ENCODE measurements around the gene CLCN6. TPM values are rescaled to one million over a fixed set of nuclear protein-coding genes. Genes with fewer than 3 reads are reported as not detected.

Gene CLCN6
- total RNA-seq, 5 donors from 2014 or later (not counting 1 experiment from before 2014, with no cell fraction given) = 17.3 to 23.0 (median 21.3) TPM

DNA sequence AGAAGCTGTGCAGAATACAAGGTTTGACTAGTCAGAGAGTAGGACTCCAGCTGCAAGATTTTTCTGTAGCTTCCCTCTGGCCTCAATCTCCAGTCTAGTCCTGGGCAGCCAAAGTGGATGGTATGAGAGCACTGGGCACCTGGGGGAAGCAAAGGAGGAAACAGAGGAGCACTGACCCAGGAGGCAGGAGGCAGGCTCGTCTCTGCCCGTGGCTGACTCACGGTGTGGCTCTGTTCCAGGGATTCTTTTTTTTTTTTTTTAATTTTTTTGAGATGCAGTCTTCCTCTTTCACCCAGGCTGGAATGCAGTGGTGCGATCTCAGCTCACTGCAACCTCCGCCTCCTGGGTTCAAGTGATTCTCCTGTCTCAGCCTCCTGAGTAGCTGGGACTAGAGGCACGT lies 56.9 kb downstream of the CLCN6 start:
- peaks cover 0 to 6% of the 10 kb centered on the region in 2 experiments for H3K4me1 ChIP-seq (ENCODE audit: control insufficient read depth in 1 of 2, extremely low read depth in 1 of 2, insufficient read depth in 2 of 2, low read length in 2 of 2)
- no peak overlapping the region for H3K4me3 Mint-ChIP-seq
- H3K4me1 Mint-ChIP-seq = no peaks in the 10 kb centered on the region
- CTCF ChIA-PET = no interaction called here
- no peak overlapping the region for H3K27ac Mint-ChIP-seq
- H3K27me3 Mint-ChIP-seq = peaks cover 33 to 59% of the 10 kb centered on the region in 2 donors
- DNase-seq (no peak), ATAC-seq (replicated peaks in 1 of 4) (no peak)
- no CpG with 5 or more reads among the region's 6 CpGs for WGBS (ENCODE audit: insufficient coverage)
- H3K9me3 Mint-ChIP-seq = peaks cover 0 to 4% (median 0%) of the 10 kb centered on the region in 3 donors
- H3K27me3 ChIP-seq (replicated peaks in 1 of 2; ENCODE audit: control insufficient read depth in 2 of 2, extremely low read depth in 1 of 2, insufficient read depth in 2 of 2, low read length in 1 of 2) = peaks cover 0 to 45% of the 10 kb centered on the region in 2 experiments
- H3K27ac ChIP-seq (ENCODE audit: low read length) = no peak overlapping the region
- H3K9me3 ChIP-seq = no peaks in the 10 kb centered on the region
- no peak overlapping the region for H3K4me3 ChIP-seq (ENCODE audit: control insufficient read depth in 1 of 2, extremely low read depth in 1 of 2, low read length in 1 of 2)
- H3K36me3 ChIP-seq (ENCODE audit: control insufficient read depth in 2 of 2, extremely low read depth in 1 of 2, insufficient read depth in 1 of 2, low read length in 1 of 2) = no peaks in the 10 kb centered on the region
- no peaks in the 10 kb centered on the region for H3K36me3 Mint-ChIP-seq
- POLR2A ChIA-PET = no interaction called here

DNA sequence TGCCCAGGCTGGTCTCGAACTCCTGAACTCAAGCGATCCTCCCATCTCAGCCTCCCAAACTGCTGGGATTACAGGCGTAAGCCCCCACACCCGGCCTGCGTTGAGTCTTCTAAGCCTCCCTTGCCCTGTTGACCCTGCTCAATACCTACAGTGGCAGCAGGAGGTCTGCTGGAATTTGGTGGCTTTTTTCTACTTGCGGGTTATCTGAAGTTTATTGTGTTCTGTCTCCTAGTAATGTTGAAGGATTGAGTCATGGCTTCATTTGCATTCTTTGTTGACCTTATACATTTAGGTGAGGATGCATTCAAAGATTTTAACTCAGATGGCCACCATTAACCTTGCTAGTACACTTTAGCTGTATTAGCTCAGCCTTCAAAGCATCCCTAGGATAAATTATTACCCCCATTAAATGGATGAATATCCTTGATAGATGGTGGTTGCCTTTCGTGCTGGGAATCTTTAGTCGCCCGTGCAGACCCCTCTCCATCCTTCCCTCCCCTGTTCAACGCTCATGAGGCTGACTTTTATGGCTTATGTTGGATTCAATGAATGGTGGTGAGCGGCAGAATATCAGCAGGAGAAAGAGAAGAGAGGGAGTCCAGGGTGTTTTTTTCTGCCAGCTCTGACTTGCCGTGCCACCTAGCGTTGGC lies 62.5 kb downstream of the CLCN6 start:
- DNase-seq (no peak), ATAC-seq (replicated peaks in 1 of 4) (no peak)
- no peaks in the 10 kb centered on the region for H3K4me1 Mint-ChIP-seq
- Histone ChIP-seq H3K4me3 (ENCODE audit: control insufficient read depth in 1 of 2, extremely low read depth in 1 of 2, low read length in 1 of 2) (no peak overlapping the region), H3K27ac (ENCODE audit: low read length) (no peak overlapping the region), H3K36me3 (ENCODE audit: control insufficient read depth in 2 of 2, extremely low read depth in 1 of 2, insufficient read depth in 1 of 2, low read length in 1 of 2) (no peaks in the 10 kb centered on the region), H3K9me3 (no peaks in the 10 kb centered on the region), H3K4me1 (ENCODE audit: control insufficient read depth in 1 of 2, extremely low read depth in 1 of 2, insufficient read depth in 2 of 2, low read length in 2 of 2) (no peaks in the 10 kb centered on the region), H3K27me3 (replicated peaks in 1 of 2; ENCODE audit: control insufficient read depth in 2 of 2, extremely low read depth in 1 of 2, insufficient read depth in 2 of 2, low read length in 1 of 2) (peaks cover 0 to 25% of the 10 kb centered on the region in 2 experiments)
- no peaks in the 10 kb centered on the region for H3K9me3 Mint-ChIP-seq
- ChIA-PET POLR2A (no interaction called here), CTCF (no interaction called here)
- H3K27me3 Mint-ChIP-seq = peaks cover 7 to 34% of the 10 kb centered on the region in 2 donors
- no peaks in the 10 kb centered on the region for H3K36me3 Mint-ChIP-seq
- WGBS (ENCODE audit: insufficient coverage) = 87% methylated on average over 3 of the region's 13 CpGs
- no peak overlapping the region for H3K4me3 Mint-ChIP-seq
- H3K27ac Mint-ChIP-seq = no peak overlapping the region

DNA sequence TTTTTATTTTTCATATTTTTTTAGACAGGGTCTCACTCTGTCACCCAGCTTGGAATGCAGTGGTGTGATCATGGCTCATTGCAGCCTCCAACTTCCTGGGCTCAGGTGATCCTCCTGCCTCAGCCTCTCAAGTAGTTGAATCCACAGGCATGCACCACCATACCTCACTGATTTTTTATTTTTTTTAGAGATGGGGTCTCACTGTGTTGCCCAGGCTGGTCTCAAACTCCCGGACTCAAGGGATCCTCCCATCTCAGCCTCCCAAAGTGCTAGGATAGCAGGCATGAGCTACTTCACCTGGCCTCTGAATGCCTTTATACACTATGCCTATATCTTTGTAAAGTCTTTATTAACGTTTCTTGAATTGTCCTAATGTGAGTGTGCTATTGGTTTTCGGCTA lies 63.1 kb downstream of the CLCN6 start:
- POLR2A ChIA-PET = interaction anchor here in 1 of 2 donors (0.5 kb wide), 1 partner anchor 39 kb away, joined by 5 read pairs; no protein-coding TSS in a partner anchor
- Mint-ChIP-seq H3K4me3 (no peak overlapping the region), H3K9me3 (no peaks in the 10 kb centered on the region), H3K27ac (no peak overlapping the region), H3K4me1 (no peaks in the 10 kb centered on the region), H3K27me3 (peaks cover 10 to 40% of the 10 kb centered on the region in 2 donors), H3K36me3 (no peaks in the 10 kb centered on the region)
- no peak for ATAC-seq (replicated peaks in 1 of 4)
- no peak overlapping the region for H3K27ac ChIP-seq (ENCODE audit: low read length)
- WGBS (ENCODE audit: insufficient coverage) = no CpG with 5 or more reads among the region's 3 CpGs
- no peak overlapping the region for H3K4me3 ChIP-seq (ENCODE audit: control insufficient read depth in 1 of 2, extremely low read depth in 1 of 2, low read length in 1 of 2)
- CTCF ChIA-PET = no interaction called here
- no peaks in the 10 kb centered on the region for H3K36me3 ChIP-seq (ENCODE audit: control insufficient read depth in 2 of 2, extremely low read depth in 1 of 2, insufficient read depth in 1 of 2, low read length in 1 of 2)
- H3K4me1 ChIP-seq (ENCODE audit: control insufficient read depth in 1 of 2, extremely low read depth in 1 of 2, insufficient read depth in 2 of 2, low read length in 2 of 2) = no peaks in the 10 kb centered on the region
- no peak for DNase-seq
- peaks cover 0 to 20% of the 10 kb centered on the region in 2 experiments for H3K27me3 ChIP-seq (replicated peaks in 1 of 2; ENCODE audit: control insufficient read depth in 2 of 2, extremely low read depth in 1 of 2, insufficient read depth in 2 of 2, low read length in 1 of 2)
- no peaks in the 10 kb centered on the region for H3K9me3 ChIP-seq

DNA sequence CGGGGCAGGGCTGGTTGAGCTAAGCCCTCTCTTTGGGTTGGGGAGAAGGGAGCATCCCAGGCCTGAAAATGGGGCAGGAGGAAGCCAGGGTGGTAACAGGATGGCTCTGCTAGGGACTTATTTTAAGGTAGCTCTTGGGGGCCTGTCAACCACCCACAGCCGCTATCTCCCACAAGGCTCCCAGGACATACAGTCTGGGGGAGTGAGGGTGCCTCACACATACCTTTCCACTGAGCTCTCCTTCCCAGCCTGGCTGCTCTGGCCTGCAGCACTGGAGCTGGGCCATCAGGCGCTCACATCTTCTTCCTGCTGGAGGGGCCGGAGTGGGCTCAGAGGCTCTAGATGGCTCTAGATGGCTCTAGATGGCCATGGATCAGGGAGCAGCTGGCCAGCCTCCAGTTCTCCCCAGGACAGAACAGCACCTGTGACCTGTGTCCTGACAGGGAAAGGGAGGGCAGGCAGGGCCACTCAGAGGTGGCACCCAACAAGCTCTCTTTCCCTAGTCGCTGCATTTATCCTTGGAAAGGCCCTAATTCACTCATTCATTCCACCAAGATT lies 63.7 kb downstream of the CLCN6 start:
- no peaks in the 10 kb centered on the region for H3K4me1 Mint-ChIP-seq
- 82% methylated on average over 4 of the region's 5 CpGs for WGBS (ENCODE audit: insufficient coverage)
- H3K27me3 Mint-ChIP-seq = peaks cover 10 to 38% of the 10 kb centered on the region in 2 donors
- H3K27ac ChIP-seq (ENCODE audit: low read length) = no peak overlapping the region
- no peaks in the 10 kb centered on the region for H3K9me3 ChIP-seq
- H3K36me3 ChIP-seq (ENCODE audit: control insufficient read depth in 2 of 2, extremely low read depth in 1 of 2, insufficient read depth in 1 of 2, low read length in 1 of 2) = no peaks in the 10 kb centered on the region
- no peak overlapping the region for H3K27ac Mint-ChIP-seq
- POLR2A ChIA-PET = interaction anchor here in 1 of 2 donors (0.5 kb wide), 1 partner anchor 38 kb away, joined by 5 read pairs; no protein-coding TSS in a partner anchor
- peaks cover 0 to 27% of the 10 kb centered on the region in 2 experiments for H3K27me3 ChIP-seq (replicated peaks in 1 of 2; ENCODE audit: control insufficient read depth in 2 of 2, extremely low read depth in 1 of 2, insufficient read depth in 2 of 2, low read length in 1 of 2)
- H3K4me3 ChIP-seq (ENCODE audit: control insufficient read depth in 1 of 2, extremely low read depth in 1 of 2, low read length in 1 of 2) = no peak overlapping the region
- CTCF ChIA-PET = interaction anchor here in 1 of 2 donors (0.6 kb wide), 1 partner anchor 9 kb away, joined by 4 read pairs; no protein-coding TSS in a partner anchor
- ATAC-seq (replicated peaks in 1 of 4) (no peak), DNase-seq (no peak)
- no peak overlapping the region for H3K4me3 Mint-ChIP-seq
- H3K4me1 ChIP-seq (ENCODE audit: control insufficient read depth in 1 of 2, extremely low read depth in 1 of 2, insufficient read depth in 2 of 2, low read length in 2 of 2) = no peaks in the 10 kb centered on the region
- H3K9me3 Mint-ChIP-seq = no peaks in the 10 kb centered on the region
- H3K36me3 Mint-ChIP-seq = no peaks in the 10 kb centered on the region

DNA sequence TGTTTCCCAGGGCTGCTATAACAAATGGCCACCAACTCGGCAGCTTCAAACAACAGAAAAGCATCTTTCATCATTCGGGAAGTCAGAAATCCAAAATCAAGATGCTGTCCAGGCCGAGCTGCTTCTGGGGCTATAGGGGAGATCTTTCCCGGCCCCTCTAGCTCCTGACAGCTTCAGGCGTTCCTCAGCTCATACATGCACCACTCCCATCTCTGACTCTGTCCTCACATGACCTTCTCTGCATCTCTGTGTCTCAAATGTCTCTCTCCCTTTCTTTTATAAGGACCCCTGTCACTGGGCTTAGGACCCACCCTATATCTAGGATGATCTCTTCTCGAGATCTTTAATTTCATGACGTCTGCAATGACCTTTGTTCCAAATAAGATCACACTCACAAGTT lies 66.6 kb downstream of the CLCN6 start:
- Histone ChIP-seq H3K4me3 (ENCODE audit: control insufficient read depth in 1 of 2, extremely low read depth in 1 of 2, low read length in 1 of 2) (no peak overlapping the region), H3K27me3 (replicated peaks in 1 of 2; ENCODE audit: control insufficient read depth in 2 of 2, extremely low read depth in 1 of 2, insufficient read depth in 2 of 2, low read length in 1 of 2) (peaks cover 0 to 40% of the 10 kb centered on the region in 2 experiments), H3K9me3 (no peaks in the 10 kb centered on the region), H3K36me3 (ENCODE audit: control insufficient read depth in 2 of 2, extremely low read depth in 1 of 2, insufficient read depth in 1 of 2, low read length in 1 of 2) (no peaks in the 10 kb centered on the region), H3K4me1 (ENCODE audit: control insufficient read depth in 1 of 2, extremely low read depth in 1 of 2, insufficient read depth in 2 of 2, low read length in 2 of 2) (no peaks in the 10 kb centered on the region), H3K27ac (ENCODE audit: low read length) (no peak overlapping the region)
- H3K9me3 Mint-ChIP-seq = no peaks in the 10 kb centered on the region
- H3K27me3 Mint-ChIP-seq = peaks cover 13 to 44% of the 10 kb centered on the region in 2 donors
- H3K4me3 Mint-ChIP-seq = no peak overlapping the region
- no peaks in the 10 kb centered on the region for H3K4me1 Mint-ChIP-seq
- H3K36me3 Mint-ChIP-seq = no peaks in the 10 kb centered on the region
- ATAC-seq (replicated peaks in 1 of 4) = no peak
- H3K27ac Mint-ChIP-seq = no peak overlapping the region
- ChIA-PET CTCF (no interaction called here), POLR2A (no interaction called here)
- no peak for DNase-seq
- no CpG with 5 or more reads among the region's 7 CpGs for WGBS (ENCODE audit: insufficient coverage)

DNA sequence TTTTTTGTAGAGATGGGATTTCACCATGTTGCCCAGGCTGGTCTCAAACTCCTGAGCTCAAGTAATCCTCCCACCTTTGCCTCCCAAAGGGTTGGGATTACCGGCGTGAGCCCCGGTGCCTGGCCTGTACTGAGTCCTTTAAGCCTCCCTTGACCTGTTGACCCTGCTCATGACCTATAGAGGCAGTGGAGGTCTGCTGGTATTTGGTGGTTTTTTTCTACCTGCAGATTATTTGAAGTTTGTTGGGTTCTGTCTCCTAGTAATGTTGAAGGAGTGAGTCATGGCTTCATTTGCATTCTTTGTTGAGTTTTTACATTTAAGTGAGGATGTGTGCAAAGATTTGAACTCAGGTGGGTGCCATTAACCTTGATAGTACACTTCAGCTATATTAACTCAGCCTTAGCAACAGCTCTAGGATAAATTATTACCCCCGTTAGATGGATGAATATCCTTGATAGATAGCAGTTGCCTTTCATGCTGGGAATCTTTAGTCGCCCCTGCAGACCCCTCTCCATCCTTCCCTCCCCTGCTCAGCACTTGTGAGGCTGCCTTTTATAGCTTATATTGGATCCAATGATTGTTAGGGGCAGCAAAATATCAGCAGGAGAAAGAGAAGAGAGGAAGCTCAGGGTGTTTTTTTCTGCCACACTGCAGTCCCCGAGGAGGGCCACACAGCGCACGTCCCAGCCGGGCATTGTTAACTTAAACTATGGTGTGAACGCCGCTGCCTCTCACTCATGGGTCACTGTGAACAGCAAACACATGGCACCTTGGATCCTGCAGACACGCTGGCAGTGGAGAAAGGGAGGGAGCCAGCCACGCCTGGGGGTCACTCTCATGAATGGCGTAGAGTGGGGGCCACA lies 67.6 kb downstream of the CLCN6 start:
- Mint-ChIP-seq H3K36me3 (no peaks in the 10 kb centered on the region), H3K27ac (no peak overlapping the region), H3K4me1 (no peaks in the 10 kb centered on the region), H3K4me3 (no peak overlapping the region), H3K27me3 (peaks cover 13 to 44% of the 10 kb centered on the region in 2 donors), H3K9me3 (no peaks in the 10 kb centered on the region)
- H3K4me3 ChIP-seq (ENCODE audit: control insufficient read depth in 1 of 2, extremely low read depth in 1 of 2, low read length in 1 of 2) = no peak overlapping the region
- WGBS (ENCODE audit: insufficient coverage) = 83% methylated on average over 9 of the region's 14 CpGs
- ATAC-seq (replicated peaks in 1 of 4) (no peak), DNase-seq (no peak)
- H3K9me3 ChIP-seq = no peaks in the 10 kb centered on the region
- CTCF ChIA-PET = interaction anchor here in 1 of 2 donors (0.6 kb wide), 1 partner anchor 325 kb away, joined by 3 read pairs; no protein-coding TSS in a partner anchor
- H3K27ac ChIP-seq (ENCODE audit: low read length) = no peak overlapping the region
- peaks cover 0 to 49% of the 10 kb centered on the region in 2 experiments for H3K27me3 ChIP-seq (replicated peaks in 1 of 2; ENCODE audit: control insufficient read depth in 2 of 2, extremely low read depth in 1 of 2, insufficient read depth in 2 of 2, low read length in 1 of 2)
- POLR2A ChIA-PET = no interaction called here
- H3K4me1 ChIP-seq (ENCODE audit: control insufficient read depth in 1 of 2, extremely low read depth in 1 of 2, insufficient read depth in 2 of 2, low read length in 2 of 2) = no peaks in the 10 kb centered on the region
- H3K36me3 ChIP-seq (ENCODE audit: control insufficient read depth in 2 of 2, extremely low read depth in 1 of 2, insufficient read depth in 1 of 2, low read length in 1 of 2) = no peaks in the 10 kb centered on the region
